Astrocyte of the cerebellum (primary cell): ENCODE results near the gene ETHE1.
"Not testable (repeated sequence)": the region's sequence is repeated elsewhere in the genome, so short reads cannot be mapped to it uniquely, and the experiment has no call there.

Experiments used
- DNase-seq: peaks from one replicate; pipeline ENCODE4 v3.0.0-alpha.2; 2011; ENCODE audit warnings: low read depth
- H3K4me3 ChIP-seq: 2 replicates; pipeline ENCODE4 v1.5.1; 2011; ENCODE audit warnings: mild to moderate bottlenecking, low read depth, low read length, moderate library complexity
- CTCF ChIP-seq: IDR thresholded peaks from 2 replicates; pipeline ENCODE4 v1.5.1; 2012; ENCODE audit warnings: low read length, low read depth, moderate library complexity, mild to moderate bottlenecking; ENCODE audit errors: missing control alignments
- in situ Hi-C: cut with HindIII; loops from 2 replicates; pipeline ENCODE4 v1.10.0; 2017; ENCODE audit warnings: low sequenced_read_pairs

Gene ETHE1

DNA sequence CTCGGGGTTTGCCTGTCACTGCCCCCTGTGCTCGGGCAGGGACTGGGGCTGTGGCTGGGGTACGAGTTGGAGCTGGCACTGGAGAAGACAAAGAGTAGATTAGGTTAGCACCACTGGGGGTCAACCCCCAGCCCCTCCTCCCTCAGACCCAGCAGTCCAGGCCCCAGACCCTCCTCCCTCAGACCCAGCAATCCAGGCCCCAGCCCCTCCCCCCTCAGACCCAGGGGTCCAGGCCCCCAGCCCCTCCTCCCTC, 25.1 kb upstream of the ETHE1 start:
- in situ Hi-C loops, result no loop called here
- no peak for DNase-seq
- no peak overlapping the region for H3K4me3 ChIP-seq
- TF ChIP-seq CTCF, result no peak

DNA sequence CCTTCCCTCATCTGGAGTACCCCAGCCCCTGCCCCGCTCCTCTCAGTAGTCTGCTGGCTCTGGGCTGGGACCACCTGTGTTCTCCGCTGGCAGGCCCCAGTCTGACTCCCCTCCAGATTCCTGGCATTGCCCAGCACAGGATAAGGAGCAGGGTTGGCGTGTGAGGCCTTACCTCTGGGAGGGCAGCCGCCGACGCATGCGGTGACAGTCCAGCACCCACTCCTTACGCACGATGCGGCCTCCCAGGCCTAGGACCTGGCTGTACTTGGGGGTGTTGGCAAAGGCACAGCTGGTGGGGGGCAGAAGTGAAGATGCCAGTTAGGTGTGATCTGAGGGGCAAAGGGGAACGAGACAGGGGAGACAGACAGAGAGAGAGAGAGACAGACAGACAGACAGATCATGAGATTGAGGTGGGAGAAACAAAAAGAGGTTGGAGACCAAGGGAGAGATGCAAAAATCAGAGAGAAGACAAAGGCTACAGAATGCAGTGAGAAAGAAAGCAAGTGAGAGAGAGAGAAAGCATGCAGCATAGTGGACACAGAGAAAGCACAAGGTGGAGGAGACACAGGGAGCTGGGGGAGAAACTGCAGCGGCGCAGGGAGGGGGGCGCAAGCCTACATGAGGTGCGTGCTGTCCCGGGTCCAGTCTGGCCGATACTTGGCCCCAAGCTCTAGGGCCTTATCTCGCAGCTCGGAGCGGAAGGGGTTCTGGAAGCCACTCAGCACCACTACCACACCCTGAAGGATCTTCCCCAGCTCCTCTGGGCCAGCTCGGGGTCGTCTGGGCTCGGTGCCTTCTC, 24.6 kb upstream of the ETHE1 start:
- no peak for TF ChIP-seq CTCF
- H3K4me3 ChIP-seq, result no peak overlapping the region
- in situ Hi-C loops, result no loop called here
- DNase-seq, result no peak

- TF ChIP-seq CTCF, result no peak
- no peak for DNase-seq
- in situ Hi-C loops, result no loop called here
- H3K4me3 ChIP-seq, result no peak overlapping the region
Measured at GRCh38 chr19:43548706-43549105, 21.7 kb upstream of the ETHE1 start.

DNA sequence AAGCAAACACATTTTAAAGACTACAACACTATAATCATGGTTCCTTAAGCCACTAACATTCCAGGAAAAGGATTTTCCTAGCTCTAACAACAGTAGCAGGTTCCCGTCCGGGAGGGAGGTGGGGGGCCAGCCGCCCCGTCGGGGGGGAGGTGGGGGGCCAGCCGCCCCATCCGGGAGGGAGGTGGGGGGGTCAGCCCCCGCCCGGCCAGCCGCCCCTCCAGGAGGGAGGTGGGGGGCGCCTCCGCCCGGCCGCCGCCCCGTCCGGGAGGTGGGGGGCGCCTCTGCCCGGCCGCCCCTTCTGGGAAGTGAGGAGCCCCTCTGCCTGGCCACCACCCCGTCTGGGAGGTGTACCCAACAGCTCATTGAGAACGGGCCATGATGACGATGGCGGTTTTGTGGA, 20.9 kb upstream of the ETHE1 start:
- in situ Hi-C loops, H3K4me3 ChIP-seq, DNase-seq: not testable (repeated sequence)

DNA sequence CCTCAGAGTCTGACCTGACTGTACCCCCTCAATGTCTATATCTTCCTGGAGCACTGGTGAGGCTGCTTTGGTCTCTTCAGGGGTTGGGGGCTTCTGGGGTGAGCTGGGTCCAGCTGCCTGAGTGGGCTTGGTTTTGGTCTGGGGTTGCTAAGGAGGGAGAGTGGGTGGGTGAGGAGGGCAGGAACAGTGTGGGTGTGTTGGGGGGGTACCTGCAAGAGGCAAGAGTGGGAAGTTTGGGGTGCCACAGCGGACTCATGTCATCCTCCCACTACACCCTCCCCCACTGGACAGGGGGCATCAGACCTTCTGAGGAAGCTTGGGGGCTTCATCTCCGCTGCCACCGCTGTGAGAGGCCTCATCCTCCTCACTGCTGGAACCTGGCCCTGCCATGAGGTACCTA, 19.6 kb upstream of the ETHE1 start:
- no peak for DNase-seq
- in situ Hi-C loops, result no loop called here
- TF ChIP-seq CTCF, result no peak
- H3K4me3 ChIP-seq, result no peak overlapping the region

- in situ Hi-C loops, result no loop called here
Measured at GRCh38 chr19:43545981-43546380, 19.0 kb upstream of the ETHE1 start.

GRCh38 chr19:43545276-43545675, 18.3 kb upstream of the ETHE1 start:
- no peak for TF ChIP-seq CTCF
- H3K4me3 ChIP-seq, result no peak overlapping the region
- in situ Hi-C loops, result no loop called here
- no peak for DNase-seq

More at GRCh38 chr19:43545981-43546380, 19.0 kb upstream of the ETHE1 start:
- no peak overlapping the region for H3K4me3 ChIP-seq
- DNase-seq, result no peak
- no peak for TF ChIP-seq CTCF
